Panc1 (cell line): ENCODE data around the gene UBA52.

Experiments used
- POLR2AphosphoS5 ChIP-seq: IDR thresholded peaks from 2 replicates; pipeline ENCODE4 v1.6.1; 2012; ENCODE audit warnings: mild to moderate bottlenecking, low read depth, low read length, moderate library complexity
- TF ChIP-seq, protein P1 (sequence below), 2 experiments: IDR thresholded peaks; 2 replicates each; pipeline ENCODE4 v1.6.1; 2011 to 2012; ENCODE audit warnings: low read depth in 2 of 2, control low read depth in 1 of 2, low read length in 1 of 2, mild to moderate bottlenecking in 1 of 2, moderate library complexity in 1 of 2; ENCODE audit not compliant: insufficient read depth in 1 of 2
- TF ChIP-seq, protein P2 (sequence below): fragments of 450-650 bp; IDR thresholded peaks from 2 replicates; pipeline ENCODE4 v1.5.1; 2017; ENCODE audit warnings: mild to moderate bottlenecking

- TF ChIP-seq, protein P1, sequence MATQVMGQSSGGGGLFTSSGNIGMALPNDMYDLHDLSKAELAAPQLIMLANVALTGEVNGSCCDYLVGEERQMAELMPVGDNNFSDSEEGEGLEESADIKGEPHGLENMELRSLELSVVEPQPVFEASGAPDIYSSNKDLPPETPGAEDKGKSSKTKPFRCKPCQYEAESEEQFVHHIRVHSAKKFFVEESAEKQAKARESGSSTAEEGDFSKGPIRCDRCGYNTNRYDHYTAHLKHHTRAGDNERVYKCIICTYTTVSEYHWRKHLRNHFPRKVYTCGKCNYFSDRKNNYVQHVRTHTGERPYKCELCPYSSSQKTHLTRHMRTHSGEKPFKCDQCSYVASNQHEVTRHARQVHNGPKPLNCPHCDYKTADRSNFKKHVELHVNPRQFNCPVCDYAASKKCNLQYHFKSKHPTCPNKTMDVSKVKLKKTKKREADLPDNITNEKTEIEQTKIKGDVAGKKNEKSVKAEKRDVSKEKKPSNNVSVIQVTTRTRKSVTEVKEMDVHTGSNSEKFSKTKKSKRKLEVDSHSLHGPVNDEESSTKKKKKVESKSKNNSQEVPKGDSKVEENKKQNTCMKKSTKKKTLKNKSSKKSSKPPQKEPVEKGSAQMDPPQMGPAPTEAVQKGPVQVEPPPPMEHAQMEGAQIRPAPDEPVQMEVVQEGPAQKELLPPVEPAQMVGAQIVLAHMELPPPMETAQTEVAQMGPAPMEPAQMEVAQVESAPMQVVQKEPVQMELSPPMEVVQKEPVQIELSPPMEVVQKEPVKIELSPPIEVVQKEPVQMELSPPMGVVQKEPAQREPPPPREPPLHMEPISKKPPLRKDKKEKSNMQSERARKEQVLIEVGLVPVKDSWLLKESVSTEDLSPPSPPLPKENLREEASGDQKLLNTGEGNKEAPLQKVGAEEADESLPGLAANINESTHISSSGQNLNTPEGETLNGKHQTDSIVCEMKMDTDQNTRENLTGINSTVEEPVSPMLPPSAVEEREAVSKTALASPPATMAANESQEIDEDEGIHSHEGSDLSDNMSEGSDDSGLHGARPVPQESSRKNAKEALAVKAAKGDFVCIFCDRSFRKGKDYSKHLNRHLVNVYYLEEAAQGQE (IDR thresholded peaks at IDR 0.05; ENCODE audit: insufficient read depth in 1 of 2, low read depth in 2 of 2, low read length in 1 of 2), result no peak
- TF ChIP-seq POLR2AphosphoS5, result no peak
- TF ChIP-seq, protein P2, sequence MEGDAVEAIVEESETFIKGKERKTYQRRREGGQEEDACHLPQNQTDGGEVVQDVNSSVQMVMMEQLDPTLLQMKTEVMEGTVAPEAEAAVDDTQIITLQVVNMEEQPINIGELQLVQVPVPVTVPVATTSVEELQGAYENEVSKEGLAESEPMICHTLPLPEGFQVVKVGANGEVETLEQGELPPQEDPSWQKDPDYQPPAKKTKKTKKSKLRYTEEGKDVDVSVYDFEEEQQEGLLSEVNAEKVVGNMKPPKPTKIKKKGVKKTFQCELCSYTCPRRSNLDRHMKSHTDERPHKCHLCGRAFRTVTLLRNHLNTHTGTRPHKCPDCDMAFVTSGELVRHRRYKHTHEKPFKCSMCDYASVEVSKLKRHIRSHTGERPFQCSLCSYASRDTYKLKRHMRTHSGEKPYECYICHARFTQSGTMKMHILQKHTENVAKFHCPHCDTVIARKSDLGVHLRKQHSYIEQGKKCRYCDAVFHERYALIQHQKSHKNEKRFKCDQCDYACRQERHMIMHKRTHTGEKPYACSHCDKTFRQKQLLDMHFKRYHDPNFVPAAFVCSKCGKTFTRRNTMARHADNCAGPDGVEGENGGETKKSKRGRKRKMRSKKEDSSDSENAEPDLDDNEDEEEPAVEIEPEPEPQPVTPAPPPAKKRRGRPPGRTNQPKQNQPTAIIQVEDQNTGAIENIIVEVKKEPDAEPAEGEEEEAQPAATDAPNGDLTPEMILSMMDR, result no peak
These were observed 27.7 kb upstream of the UBA52 start for GRCh38 chr19:18543814-18544475.
